ENCODE results near the gene SPATA1.

SPATA1 gene

DNA sequence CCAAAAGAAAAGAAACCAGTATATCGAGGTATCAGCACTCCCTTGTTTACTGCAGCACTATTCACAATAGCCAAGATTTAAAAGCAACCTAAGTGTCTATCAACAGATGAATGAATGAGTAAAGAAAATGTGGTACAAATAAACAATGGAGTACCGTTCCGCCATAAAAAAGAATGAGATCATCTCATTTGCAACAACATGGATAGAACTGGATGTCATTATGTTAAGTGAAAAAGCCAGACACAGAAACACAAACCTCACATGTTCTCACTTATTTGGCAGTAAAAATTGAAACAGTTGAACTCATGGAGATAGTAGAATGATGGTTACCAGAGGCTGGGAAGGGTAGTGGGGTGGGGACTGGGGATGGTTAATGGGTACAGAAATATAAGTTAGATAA, 4.5 kb downstream of the SPATA1 start:
- no peaks in the 10 kb centered on the region for H3K27me3 ChIP-seq (replicated peaks; ENCODE audit: control insufficient read depth, insufficient read depth, low read length)
- TF ChIP-seq, protein P1, sequence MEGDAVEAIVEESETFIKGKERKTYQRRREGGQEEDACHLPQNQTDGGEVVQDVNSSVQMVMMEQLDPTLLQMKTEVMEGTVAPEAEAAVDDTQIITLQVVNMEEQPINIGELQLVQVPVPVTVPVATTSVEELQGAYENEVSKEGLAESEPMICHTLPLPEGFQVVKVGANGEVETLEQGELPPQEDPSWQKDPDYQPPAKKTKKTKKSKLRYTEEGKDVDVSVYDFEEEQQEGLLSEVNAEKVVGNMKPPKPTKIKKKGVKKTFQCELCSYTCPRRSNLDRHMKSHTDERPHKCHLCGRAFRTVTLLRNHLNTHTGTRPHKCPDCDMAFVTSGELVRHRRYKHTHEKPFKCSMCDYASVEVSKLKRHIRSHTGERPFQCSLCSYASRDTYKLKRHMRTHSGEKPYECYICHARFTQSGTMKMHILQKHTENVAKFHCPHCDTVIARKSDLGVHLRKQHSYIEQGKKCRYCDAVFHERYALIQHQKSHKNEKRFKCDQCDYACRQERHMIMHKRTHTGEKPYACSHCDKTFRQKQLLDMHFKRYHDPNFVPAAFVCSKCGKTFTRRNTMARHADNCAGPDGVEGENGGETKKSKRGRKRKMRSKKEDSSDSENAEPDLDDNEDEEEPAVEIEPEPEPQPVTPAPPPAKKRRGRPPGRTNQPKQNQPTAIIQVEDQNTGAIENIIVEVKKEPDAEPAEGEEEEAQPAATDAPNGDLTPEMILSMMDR (IDR thresholded peaks at IDR 0.05; ENCODE audit: insufficient read depth, low read length, poor library complexity, severe bottlenecking): no peak
- no peak overlapping the region for H3K4me3 ChIP-seq (replicated peaks; ENCODE audit: low read depth, low read length)
- DNase-seq (ENCODE audit: extremely low read depth, insufficient read length): no peak
- H3K36me3 ChIP-seq (ENCODE audit: control insufficient read depth, insufficient read depth, low read length): no peaks in the 10 kb centered on the region

DNA sequence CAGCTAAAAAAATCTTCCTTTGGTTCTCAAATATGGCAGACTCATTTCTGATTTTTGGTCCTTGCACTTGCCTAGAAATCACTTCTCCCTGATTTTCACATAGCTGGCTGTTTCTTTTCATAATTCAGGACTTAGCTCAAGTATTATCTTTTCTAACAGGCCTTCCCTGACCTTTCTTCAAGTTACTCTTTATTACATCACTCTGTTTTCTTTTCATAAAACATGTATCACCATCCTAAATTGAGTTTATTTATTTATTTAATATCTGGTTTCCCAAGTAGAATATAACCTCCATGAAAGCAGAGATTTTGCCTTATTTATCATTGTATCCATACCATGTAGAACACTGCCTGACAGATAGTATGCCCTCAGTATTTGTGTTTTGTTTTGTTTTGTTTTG, 18.4 kb downstream of the SPATA1 start:
- DNase-seq (ENCODE audit: extremely low read depth, insufficient read length): no peak
- H3K4me3 ChIP-seq (replicated peaks; ENCODE audit: low read depth, low read length): no peak overlapping the region
- TF ChIP-seq, protein P1 (IDR thresholded peaks at IDR 0.05; ENCODE audit: insufficient read depth, low read length, poor library complexity, severe bottlenecking): no peak
- no peaks in the 10 kb centered on the region for H3K27me3 ChIP-seq (replicated peaks; ENCODE audit: control insufficient read depth, insufficient read depth, low read length)
- no peaks in the 10 kb centered on the region for H3K36me3 ChIP-seq (ENCODE audit: control insufficient read depth, insufficient read depth, low read length)

DNA sequence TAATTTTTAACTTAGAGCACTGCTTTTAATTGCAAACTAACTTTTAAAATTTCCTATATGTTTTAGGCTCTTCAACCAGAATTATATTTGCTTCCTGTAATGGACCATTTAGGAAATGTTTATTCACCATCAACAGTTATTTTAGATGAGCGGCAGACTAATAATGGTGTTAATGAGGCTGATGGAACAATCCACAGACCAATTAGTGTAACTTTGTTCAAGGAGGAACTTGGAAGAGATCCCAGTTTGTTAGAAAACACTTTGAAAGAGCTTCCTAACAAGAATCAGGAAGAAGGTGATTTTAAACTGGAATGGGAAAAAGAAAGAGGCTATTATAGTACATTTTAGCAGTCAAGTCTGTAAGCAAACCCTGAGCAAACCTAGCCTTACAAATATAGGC, 19.6 kb downstream of the SPATA1 start:
- Histone ChIP-seq H3K36me3 (ENCODE audit: control insufficient read depth, insufficient read depth, low read length) (no peaks in the 10 kb centered on the region), H3K27me3 (replicated peaks; ENCODE audit: control insufficient read depth, insufficient read depth, low read length) (no peaks in the 10 kb centered on the region), H3K4me3 (replicated peaks; ENCODE audit: low read depth, low read length) (no peak overlapping the region)
- TF ChIP-seq, protein P1 (IDR thresholded peaks at IDR 0.05; ENCODE audit: insufficient read depth, low read length, poor library complexity, severe bottlenecking): no peak
- no peak for DNase-seq (ENCODE audit: extremely low read depth, insufficient read length)

DNA sequence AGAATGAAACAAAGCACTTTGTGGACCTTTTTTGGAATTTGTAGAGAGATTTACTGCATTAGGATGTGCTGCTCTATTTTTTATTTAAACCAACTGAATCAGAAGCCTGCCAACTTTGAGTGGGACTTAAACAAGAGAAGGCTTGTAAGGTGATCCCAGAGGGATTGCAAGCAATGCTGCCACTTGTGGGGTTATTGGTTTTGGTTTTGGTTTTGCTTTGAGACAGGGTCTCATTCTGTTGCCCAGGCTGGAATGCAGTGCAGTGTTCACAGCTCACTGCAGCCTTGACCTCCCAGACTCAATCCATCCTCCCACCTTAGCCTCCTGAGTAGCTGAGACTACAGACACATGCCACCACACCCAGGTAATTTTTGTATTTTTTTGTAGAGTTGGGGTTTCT, 32.4 kb downstream of the SPATA1 start:
- Histone ChIP-seq H3K27me3 (replicated peaks; ENCODE audit: control insufficient read depth, insufficient read depth, low read length) (no peaks in the 10 kb centered on the region), H3K4me3 (replicated peaks; ENCODE audit: low read depth, low read length) (no peak overlapping the region), H3K36me3 (ENCODE audit: control insufficient read depth, insufficient read depth, low read length) (no peaks in the 10 kb centered on the region)
- TF ChIP-seq, protein P1 (IDR thresholded peaks at IDR 0.05; ENCODE audit: insufficient read depth, low read length, poor library complexity, severe bottlenecking): no peak
- no peak for DNase-seq (ENCODE audit: extremely low read depth, insufficient read length)

DNA sequence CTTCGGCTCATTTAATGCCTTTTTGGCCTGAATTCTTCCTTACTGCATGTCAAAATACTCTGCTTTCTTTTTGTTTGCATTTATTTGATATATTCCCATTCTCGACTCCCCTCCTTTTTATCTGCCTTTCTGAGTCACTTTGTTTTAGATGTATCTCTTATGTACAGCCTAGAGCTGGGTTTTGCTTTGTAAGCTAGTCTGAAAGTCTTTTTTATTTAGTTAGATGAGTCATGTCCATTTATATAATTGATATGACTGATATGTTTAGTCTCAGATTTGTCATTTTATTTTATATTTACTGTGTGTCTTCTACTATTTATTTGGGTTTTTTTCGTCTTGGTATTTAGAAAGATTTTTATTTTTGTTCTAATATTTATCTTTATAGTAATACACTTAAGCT, 33.8 kb downstream of the SPATA1 start:
- DNase-seq (ENCODE audit: extremely low read depth, insufficient read length): no peak
- Histone ChIP-seq H3K4me3 (replicated peaks; ENCODE audit: low read depth, low read length) (no peak overlapping the region), H3K27me3 (replicated peaks; ENCODE audit: control insufficient read depth, insufficient read depth, low read length) (no peaks in the 10 kb centered on the region), H3K36me3 (ENCODE audit: control insufficient read depth, insufficient read depth, low read length) (no peaks in the 10 kb centered on the region)
- TF ChIP-seq, protein P1 (IDR thresholded peaks at IDR 0.05; ENCODE audit: insufficient read depth, low read length, poor library complexity, severe bottlenecking): no peak

DNA sequence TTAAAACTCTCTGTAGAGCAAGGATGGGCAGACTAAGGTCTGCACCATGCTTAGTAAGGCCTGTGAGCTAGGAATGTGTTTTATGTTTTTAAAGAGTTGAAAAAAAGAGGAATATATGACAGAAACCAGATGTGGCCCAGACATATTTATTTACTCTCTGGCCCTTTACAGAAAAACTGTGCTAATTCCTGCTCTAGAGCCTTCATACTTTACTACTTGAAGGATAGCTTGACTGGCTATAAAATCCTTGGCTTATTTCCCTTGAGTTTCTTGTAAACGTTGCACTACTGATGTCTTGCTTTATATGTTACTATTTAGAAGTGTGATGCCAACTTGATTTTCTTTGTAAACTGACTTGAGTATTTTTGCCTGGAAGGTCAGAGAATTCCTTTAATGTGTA, 34.6 kb downstream of the SPATA1 start:
- no peak for DNase-seq (ENCODE audit: extremely low read depth, insufficient read length)
- H3K4me3 ChIP-seq (replicated peaks; ENCODE audit: low read depth, low read length): no peak overlapping the region
- H3K27me3 ChIP-seq (replicated peaks; ENCODE audit: control insufficient read depth, insufficient read depth, low read length): no peaks in the 10 kb centered on the region
- no peaks in the 10 kb centered on the region for H3K36me3 ChIP-seq (ENCODE audit: control insufficient read depth, insufficient read depth, low read length)
- TF ChIP-seq, protein P1 (IDR thresholded peaks at IDR 0.05; ENCODE audit: insufficient read depth, low read length, poor library complexity, severe bottlenecking): no peak
